Upper lobe of left lung (tissue), 6 donors: ENCODE results near the gene CBX3. TPM values are rescaled to one million over a fixed set of nuclear protein-coding genes. Genes with fewer than 3 reads are reported as not detected.

Experiments used
- ATAC-seq, 2 donors: fragments of 200-7000 bp; cut with Tn5 transposase; one replicate each; pipeline ENCODE4 v1.9.1; 2022; ENCODE audit warnings: mild to moderate bottlenecking in 2 of 2, moderate library complexity in 2 of 2; ENCODE audit not compliant: low FRiP score in 2 of 2
- DNase-seq, 2 donors: peaks; one replicate each; pipeline ENCODE4 v3.0.0-alpha.2; 2019 to 2020
- H3K27ac ChIP-seq, 4 donors: fragments of 200-600 bp; sonication (generic); one replicate each; pipeline ENCODE4 v1.5.1; 2016 to 2019
- H3K27me3 ChIP-seq, 4 donors: fragments of 200-600 bp; sonication (generic); one replicate each; pipeline ENCODE4 v1.5.1; 2017 to 2019
- H3K36me3 ChIP-seq, 4 donors: fragments of 200-600 bp; sonication (generic); one replicate each; pipeline ENCODE4 v1.5.1; 2016 to 2019
- H3K4me1 ChIP-seq, 4 donors: fragments of 200-600 bp; sonication (generic); one replicate each; pipeline ENCODE4 v1.5.1; 2018 to 2019
- H3K4me3 ChIP-seq, 4 donors: fragments of 200-600 bp; sonication (generic); one replicate each; pipeline ENCODE4 v1.5.1; 2017 to 2019; ENCODE audit warnings: mild to moderate bottlenecking in 2 of 4, moderate library complexity in 1 of 4
- H3K9me3 ChIP-seq, 4 donors: fragments of 200-600 bp; sonication (generic); one replicate each; pipeline ENCODE4 v1.5.1; 2018 to 2019
- CTCF ChIP-seq, 6 experiments: fragments of 450-650 bp in 4 of 6; fragments of 200-600 bp in 2 of 6; sonication (generic) in 2 of 6; IDR thresholded peaks; one replicate each; pipeline ENCODE4 v1.5.1; 2016 to 2019; ENCODE audit warnings: antibody characterized with exemption in 6 of 6
- EP300 ChIP-seq, 4 donors: sonication (generic); formaldehyde crosslinking; IDR thresholded peaks; one replicate each; pipeline ENCODE4 v1.5.1; 2017; ENCODE audit warnings: antibody characterized with exemption in 4 of 4, control low read depth in 2 of 4
- POLR2A ChIP-seq, 4 donors: fragments of 450-650 bp; IDR thresholded peaks; one replicate each; pipeline ENCODE4 v1.5.1; 2016 to 2017; ENCODE audit warnings: antibody characterized with exemption in 4 of 4, mild to moderate bottlenecking in 2 of 4
- POLR2AphosphoS5 ChIP-seq, 2 donors: sonication (generic); formaldehyde crosslinking; IDR thresholded peaks; one replicate each; pipeline ENCODE4 v1.5.1; 2017; ENCODE audit warnings: antibody characterized with exemption in 2 of 2
- WGBS, 2 donors: methylation state at CpG; one replicate each; pipeline ENCODE4 v1.1.5; 2017 to 2018; 5-methylcytosine and 5-hydroxymethylcytosine counted together
- total RNA-seq, 6 donors: library from RNA; depleted of rRNA in 4 of 6; stranded (reverse); fragments of >200 nt in 4 of 6; gene quantifications; one replicate each; pipeline versions ENCODE4 v1.1.0 to v1.2.1, GENCODE V29; 2016 to 2021
- donor health status: DM: no; HTN: no; CAD: no; lungs with moderate emphysema.
- donor health status: DM: no; HTN: yes; CAD: no; lungs with severe emphysema.

CBX3 gene
- total RNA-seq, 6 donors from 2014 or later, result 59.0 to 116 (median 89.8) TPM

- Histone ChIP-seq H3K4me3 (no peak overlapping the region), H3K4me1 (peaks cover 0 to 3% (median 0%) of the 10 kb centered on the region in 4 donors), H3K36me3 (peaks cover 0 to 5% (median 0%) of the 10 kb centered on the region in 4 donors), H3K27me3 (no peaks in the 10 kb centered on the region), H3K27ac (no peak overlapping the region), H3K9me3 (no peaks in the 10 kb centered on the region)
- no peak for TF ChIP-seq POLR2AphosphoS5 (IDR thresholded peaks at IDR 0.05)
- no peak for TF ChIP-seq POLR2A (IDR thresholded peaks at IDR 0.05)
- no peak for TF ChIP-seq CTCF (IDR thresholded peaks at IDR 0.05)
- no peak for TF ChIP-seq EP300 (IDR thresholded peaks at IDR 0.05)
- no peak for ATAC-seq
- no peak for DNase-seq
- 81 to 85% methylated on average over 9 of the region's 9 CpGs for WGBS, 2 donors
Observed at GRCh38 chr7:26165950-26166683, 35.4 kb upstream of the CBX3 start.

GRCh38 chr7:26166684-26167266, 34.8 kb upstream of the CBX3 start:
- Histone ChIP-seq H3K27me3 (no peaks in the 10 kb centered on the region), H3K9me3 (no peaks in the 10 kb centered on the region), H3K27ac (no peak overlapping the region), H3K4me3 (no peak overlapping the region), H3K4me1 (peaks cover 0 to 3% (median 0%) of the 10 kb centered on the region in 4 donors), H3K36me3 (peaks cover 0 to 7% (median 0%) of the 10 kb centered on the region in 4 donors)
- 81 to 85% methylated on average over 5 of the region's 5 CpGs for WGBS, 2 donors
- ATAC-seq (no peak), DNase-seq (no peak)
- no peak for TF ChIP-seq POLR2AphosphoS5 (IDR thresholded peaks at IDR 0.05)
- TF ChIP-seq EP300 (IDR thresholded peaks at IDR 0.05), result no peak
- TF ChIP-seq CTCF (IDR thresholded peaks at IDR 0.05), result no peak
- TF ChIP-seq POLR2A (IDR thresholded peaks at IDR 0.05), result no peak

GRCh38 chr7:26167303-26167934, 34.1 kb upstream of the CBX3 start:
- no peak for DNase-seq
- H3K36me3 ChIP-seq, result peaks cover 0 to 7% (median 0%) of the 10 kb centered on the region in 4 donors
- H3K4me3 ChIP-seq, result no peak overlapping the region
- TF ChIP-seq POLR2A (IDR thresholded peaks at IDR 0.05) (no peak), CTCF (IDR thresholded peaks at IDR 0.05) (no peak), POLR2AphosphoS5 (IDR thresholded peaks at IDR 0.05) (no peak), EP300 (IDR thresholded peaks at IDR 0.05) (no peak)
- no peaks in the 10 kb centered on the region for H3K27me3 ChIP-seq
- H3K9me3 ChIP-seq, result no peaks in the 10 kb centered on the region
- 83 to 87% methylated on average over 3 of the region's 3 CpGs for WGBS, 2 donors
- peaks cover 0 to 3% (median 0%) of the 10 kb centered on the region in 4 donors for H3K4me1 ChIP-seq
- no peak for ATAC-seq
- H3K27ac ChIP-seq, result no peak overlapping the region

- Histone ChIP-seq H3K9me3 (no peaks in the 10 kb centered on the region), H3K36me3 (peaks cover 0 to 7% (median 0%) of the 10 kb centered on the region in 4 donors), H3K27ac (no peak overlapping the region), H3K4me3 (no peak overlapping the region), H3K4me1 (peaks cover 0 to 3% (median 0%) of the 10 kb centered on the region in 4 donors), H3K27me3 (no peaks in the 10 kb centered on the region)
- 84 to 93% methylated on average over 6 of the region's 6 CpGs for WGBS, 2 donors
- TF ChIP-seq POLR2A (IDR thresholded peaks at IDR 0.05) (no peak), POLR2AphosphoS5 (IDR thresholded peaks at IDR 0.05) (no peak), EP300 (IDR thresholded peaks at IDR 0.05) (no peak), CTCF (IDR thresholded peaks at IDR 0.05) (no peak)
- ATAC-seq (no peak), DNase-seq (no peak)
Observed at GRCh38 chr7:26168458-26169023, 33.0 kb upstream of the CBX3 start.
